Kidney (tissue), 14 donors: ENCODE data around the gene DIP2A. TPM values are rescaled to one million over a fixed set of nuclear protein-coding genes. Genes with fewer than 3 reads are reported as not detected.
"Not testable (repeated sequence)": the region's sequence is repeated elsewhere in the genome, so short reads cannot be mapped to it uniquely, and the experiment has no call there.

Experiments
- DNase-seq, 5 donors: peaks; one replicate each; pipeline ENCODE4 v3.0.0-alpha.2; 2013 to 2020
- FAIRE-seq: peaks from 2 replicates; lab custom pipeline; 2012; peaks lifted over from hg19 to GRCh38; lab: Jason Lieb, UNC
- H3K27ac ChIP-seq, 2 donors: one replicate each; pipeline ENCODE4 v1.7.0; 2013; ENCODE audit warnings: low read depth in 2 of 2, low read length in 2 of 2, inconsistent platforms in 1 of 2
- H3K27me3 ChIP-seq: one replicate; pipeline ENCODE4 v1.7.1; 2013; ENCODE audit warnings: low read length, inconsistent platforms; ENCODE audit not compliant: control insufficient read depth, insufficient read depth
- H3K36me3 ChIP-seq, 3 donors: one replicate each; pipeline versions ENCODE4 v1.7.0 to v1.7.1; 2013; ENCODE audit warnings: low read length in 3 of 3, control low read depth in 1 of 3, inconsistent platforms in 1 of 3; ENCODE audit not compliant: insufficient read depth in 3 of 3, control insufficient read depth in 2 of 3
- H3K4me1 ChIP-seq, 3 donors: one replicate each; pipeline versions ENCODE4 v1.7.0 to v1.7.1; 2013; ENCODE audit warnings: low read length in 3 of 3, inconsistent platforms in 1 of 3, low read depth in 1 of 3; ENCODE audit not compliant: control insufficient read depth in 2 of 3, insufficient read depth in 2 of 3
- H3K4me3 ChIP-seq, 3 donors: one replicate each; pipeline versions ENCODE4 v1.7.0 to v1.8.1; 2013; ENCODE audit warnings: low read length in 3 of 3, control low read depth in 1 of 3, inconsistent platforms in 1 of 3
- H3K9ac ChIP-seq, 3 donors: one replicate each; pipeline versions ENCODE4 v1.7.0 to v1.7.1; 2013; ENCODE audit warnings: low read length in 3 of 3, control low read depth in 1 of 3, inconsistent platforms in 1 of 3
- H3K9me3 ChIP-seq, 3 donors: one replicate each; pipeline versions ENCODE4 v1.7.0 to v1.7.1; 2013; ENCODE audit warnings: low read length in 3 of 3, control low read depth in 1 of 3, inconsistent platforms in 1 of 3; ENCODE audit not compliant: control insufficient read depth in 2 of 3, insufficient read depth in 1 of 3
- CTCF ChIP-seq: IDR thresholded peaks from 3 replicates; pipeline ENCODE4 v1.5.1; 2012; ENCODE audit warnings: mild to moderate bottlenecking, moderate library complexity, borderline replicate concordance; ENCODE audit not compliant: insufficient read depth; ENCODE audit errors: extremely low read depth
- intact Hi-C: fragments of 100-400 bp; cut with DNase I; formaldehyde crosslinking; loops from one replicate; pipeline ENCODE4 v1.11.1; 2022
- polyA plus RNA-seq: library from polyadenylated mRNA; stranded (reverse); fragments of 350-450 nt; fragmentation: Illumina TruSeq; extraction: RNeasy Lipid Tissue Mini Kit (QIAGEN cat#74804); gene quantifications from one replicate; pipeline ENCODE4 v1.2.3, GENCODE V29; 2014; ENCODE audit warnings: low read depth, low replicate concordance; ENCODE audit not compliant: insufficient read depth
- total RNA-seq: library from RNA; stranded (reverse); fragmentation: NEBNext Ultra II Directional; extraction: Animal tissue kit (Norgen Biotek cat#: 25700); gene quantifications from one replicate; pipeline ENCODE4 v1.2.1, GENCODE V29; 2021
- donor health status: control.
- donor health status: control.
- donor health status: control.
- donor health status: control.
- donor health status: control.
- donor health status: DM: yes; HTN: yes; CAD: no.
- donor health status: Normal renal cell carcinoma (clear cell type).

The DIP2A gene
- total and polyA plus RNA-seq, 2 donors from 2014 or later, result 8.7 to 36.5 TPM

DNA sequence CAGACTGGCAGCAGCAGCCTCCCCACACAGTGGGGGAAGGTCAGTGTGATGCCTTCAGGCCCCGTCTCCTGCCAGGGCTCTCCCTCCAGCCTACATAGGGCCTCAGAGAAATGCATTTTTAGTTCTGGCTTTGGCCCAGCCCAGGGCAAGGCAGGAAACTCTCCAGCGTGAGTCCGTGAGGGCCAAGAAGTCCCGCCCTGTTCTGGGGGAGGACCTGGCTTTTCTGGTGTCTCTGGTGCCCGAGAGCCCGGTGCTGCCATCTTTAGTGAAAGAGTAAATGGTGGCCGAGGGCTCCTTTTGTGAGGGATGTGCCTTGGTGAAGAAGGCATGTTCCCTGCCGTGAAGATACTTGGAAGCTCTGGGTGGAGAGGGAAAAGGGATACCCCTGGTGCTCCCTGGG lies 14.8 kb upstream of the DIP2A start:
- Histone ChIP-seq H3K9ac (no peak overlapping the region), H3K9me3 (no peaks in the 10 kb centered on the region), H3K4me3 (no peak overlapping the region), H3K4me1 (peaks cover 0 to 6% (median 2%) of the 10 kb centered on the region in 3 donors), H3K27me3 (no peaks in the 10 kb centered on the region), H3K36me3 (peaks cover 2 to 18% (median 9%) of the 10 kb centered on the region in 3 donors), H3K27ac (no peak overlapping the region)
- no peak for DNase-seq
- no peak for TF ChIP-seq CTCF
- FAIRE-seq, result no peak
- intact Hi-C loops, result no loop called here

- FAIRE-seq (no peak), DNase-seq (no peak)
- no peaks in the 10 kb centered on the region for H3K9me3 ChIP-seq
- H3K27me3 ChIP-seq, result no peaks in the 10 kb centered on the region
- no peak overlapping the region for H3K27ac ChIP-seq
- H3K4me1 ChIP-seq, result peaks cover 0 to 28% (median 9%) of the 10 kb centered on the region in 3 donors
- TF ChIP-seq CTCF, result no peak
- H3K36me3 ChIP-seq, result peaks cover 0 to 2% (median 0%) of the 10 kb centered on the region in 3 donors
- no peak overlapping the region for H3K9ac ChIP-seq
- intact Hi-C loops, result no loop called here
- no peak overlapping the region for H3K4me3 ChIP-seq
Observed at GRCh38 chr21:46448108-46448507, 10.6 kb upstream of the DIP2A start.

GRCh38 chr21:46448855-46449254 lies 9.8 kb upstream of the DIP2A start:
- H3K36me3 ChIP-seq, H3K9ac ChIP-seq, H3K4me3 ChIP-seq, H3K27ac ChIP-seq, intact Hi-C loops, H3K9me3 ChIP-seq, H3K27me3 ChIP-seq, FAIRE-seq, DNase-seq: not testable (repeated sequence)
- peaks cover 0 to 33% (median 9%) of the 10 kb centered on the region in 3 donors for H3K4me1 ChIP-seq

- H3K9me3 ChIP-seq, result no peaks in the 10 kb centered on the region
- intact Hi-C loops, result no loop called here
- FAIRE-seq (no peak), DNase-seq (peak in 1 of 5 donors; percentile 39)
- H3K4me3 ChIP-seq, result no peak overlapping the region
- H3K27ac ChIP-seq, result no peak overlapping the region
- peaks cover 0 to 34% (median 18%) of the 10 kb centered on the region in 3 donors for H3K4me1 ChIP-seq
- H3K36me3 ChIP-seq, result peaks cover 0 to 4% (median 0%) of the 10 kb centered on the region in 3 donors
- no peak for TF ChIP-seq CTCF
- no peaks in the 10 kb centered on the region for H3K27me3 ChIP-seq
- H3K9ac ChIP-seq, result no peak overlapping the region
Observed at GRCh38 chr21:46452710-46453109, 6.0 kb upstream of the DIP2A start.
